ENCODE results near the gene DGCR2. TPM values are rescaled to one million over a fixed set of nuclear protein-coding genes. Genes with fewer than 3 reads are reported as not detected.
"Not testable (repeated sequence)": the region's sequence is repeated elsewhere in the genome, so short reads cannot be mapped to it uniquely, and the experiment has no call there.

Gene DGCR2
- total RNA-seq, 3 donors from 2014 or later = 36.8 to 58.4 (median 42.9) TPM

DNA sequence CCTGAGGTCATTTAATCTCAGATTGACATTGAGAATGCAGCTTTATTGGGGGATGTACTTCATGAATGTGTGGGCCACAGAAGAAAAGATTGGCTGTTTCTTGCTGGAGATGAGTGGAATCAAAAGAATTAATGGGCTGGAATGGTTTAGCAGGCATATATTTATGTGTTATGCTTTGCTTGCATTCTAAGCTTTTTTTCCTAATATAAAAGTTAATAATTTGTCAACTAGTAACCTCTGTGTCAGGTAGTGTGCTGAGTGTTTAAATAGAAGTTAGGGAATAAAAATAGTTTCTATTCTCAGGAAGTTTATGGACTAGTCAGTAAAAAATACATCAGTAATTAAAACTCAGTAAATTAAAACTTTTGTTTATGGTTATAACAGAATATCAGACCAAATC is 118.7 kb downstream of the DGCR2 start:
- intact Hi-C loops (cut with DNase I; ENCODE audit: low total_unique reads) = no loop called here
- no peaks in the 10 kb centered on the region for H3K36me3 ChIP-seq
- H3K27ac ChIP-seq = no peak overlapping the region
- H3K27me3 ChIP-seq = no peaks in the 10 kb centered on the region
- no peaks in the 10 kb centered on the region for H3K9me3 ChIP-seq
- DNase-seq (ENCODE audit: low spot score in 2 of 2) = no peak
- H3K4me1 ChIP-seq = no peaks in the 10 kb centered on the region
- no peak for TF ChIP-seq POLR2AphosphoS5 (IDR thresholded peaks at IDR 0.05)
- H3K4me3 ChIP-seq = no peak overlapping the region

DNA sequence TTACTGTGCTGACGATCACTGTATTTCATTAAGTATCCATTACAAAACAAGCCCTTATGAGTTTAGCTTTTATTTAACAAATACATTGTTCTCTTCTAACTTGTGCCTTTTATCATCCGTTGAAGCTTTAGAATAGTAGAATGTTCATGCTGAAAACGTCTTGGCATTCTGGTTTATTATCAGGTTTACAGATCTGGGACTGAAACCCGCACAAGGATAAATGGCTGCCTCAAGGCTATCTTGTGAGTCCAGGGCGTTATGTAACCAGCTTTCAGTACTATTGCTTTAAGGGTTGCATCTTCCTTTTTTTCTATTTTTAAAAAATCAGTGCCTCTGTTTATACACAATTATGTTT is 119.6 kb downstream of the DGCR2 start:
- H3K9me3 ChIP-seq = no peaks in the 10 kb centered on the region
- H3K4me1 ChIP-seq = no peaks in the 10 kb centered on the region
- H3K27me3 ChIP-seq = no peaks in the 10 kb centered on the region
- H3K4me3 ChIP-seq = no peak overlapping the region
- no peak for DNase-seq (ENCODE audit: low spot score in 2 of 2)
- intact Hi-C loops (cut with DNase I; ENCODE audit: low total_unique reads) = no loop called here
- no peaks in the 10 kb centered on the region for H3K36me3 ChIP-seq
- TF ChIP-seq POLR2A (IDR thresholded peaks at IDR 0.05) (no peak), POLR2AphosphoS5 (IDR thresholded peaks at IDR 0.05) (no peak)
- TF ChIP-seq, protein P1, sequence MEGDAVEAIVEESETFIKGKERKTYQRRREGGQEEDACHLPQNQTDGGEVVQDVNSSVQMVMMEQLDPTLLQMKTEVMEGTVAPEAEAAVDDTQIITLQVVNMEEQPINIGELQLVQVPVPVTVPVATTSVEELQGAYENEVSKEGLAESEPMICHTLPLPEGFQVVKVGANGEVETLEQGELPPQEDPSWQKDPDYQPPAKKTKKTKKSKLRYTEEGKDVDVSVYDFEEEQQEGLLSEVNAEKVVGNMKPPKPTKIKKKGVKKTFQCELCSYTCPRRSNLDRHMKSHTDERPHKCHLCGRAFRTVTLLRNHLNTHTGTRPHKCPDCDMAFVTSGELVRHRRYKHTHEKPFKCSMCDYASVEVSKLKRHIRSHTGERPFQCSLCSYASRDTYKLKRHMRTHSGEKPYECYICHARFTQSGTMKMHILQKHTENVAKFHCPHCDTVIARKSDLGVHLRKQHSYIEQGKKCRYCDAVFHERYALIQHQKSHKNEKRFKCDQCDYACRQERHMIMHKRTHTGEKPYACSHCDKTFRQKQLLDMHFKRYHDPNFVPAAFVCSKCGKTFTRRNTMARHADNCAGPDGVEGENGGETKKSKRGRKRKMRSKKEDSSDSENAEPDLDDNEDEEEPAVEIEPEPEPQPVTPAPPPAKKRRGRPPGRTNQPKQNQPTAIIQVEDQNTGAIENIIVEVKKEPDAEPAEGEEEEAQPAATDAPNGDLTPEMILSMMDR (IDR thresholded peaks at IDR 0.05) = no peak
- no peak overlapping the region for H3K27ac ChIP-seq

DNA sequence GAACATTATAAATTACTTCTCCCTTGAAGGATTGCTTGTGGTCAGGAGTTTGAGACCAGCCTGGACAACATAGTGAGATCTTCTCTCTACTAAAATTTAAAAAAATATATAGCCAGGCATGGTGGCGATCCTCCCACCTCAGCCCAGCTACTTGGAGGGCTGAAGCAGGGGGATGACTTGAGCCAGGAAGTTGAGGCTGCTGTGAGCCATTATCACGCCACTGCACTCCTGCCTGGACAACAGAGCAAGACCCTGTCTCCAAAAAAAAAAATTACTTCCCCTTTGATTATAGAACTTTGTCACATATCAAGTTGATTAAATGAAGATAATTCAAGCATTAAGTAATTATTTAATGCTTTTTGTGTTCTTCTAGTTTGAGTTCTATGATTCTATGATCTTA is 121.0 kb downstream of the DGCR2 start:
- no peak overlapping the region for H3K27ac ChIP-seq
- no peaks in the 10 kb centered on the region for H3K36me3 ChIP-seq
- DNase-seq (ENCODE audit: low spot score in 2 of 2) = no peak
- intact Hi-C loops (cut with DNase I; ENCODE audit: low total_unique reads) = no loop called here
- TF ChIP-seq POLR2AphosphoS5 (IDR thresholded peaks at IDR 0.05) (no peak), POLR2A (IDR thresholded peaks at IDR 0.05) (no peak)
- TF ChIP-seq, protein P1 (IDR thresholded peaks at IDR 0.05) = no peak
- no peaks in the 10 kb centered on the region for H3K4me1 ChIP-seq
- H3K27me3 ChIP-seq = no peaks in the 10 kb centered on the region
- H3K4me3 ChIP-seq = no peak overlapping the region
- no peaks in the 10 kb centered on the region for H3K9me3 ChIP-seq

DNA sequence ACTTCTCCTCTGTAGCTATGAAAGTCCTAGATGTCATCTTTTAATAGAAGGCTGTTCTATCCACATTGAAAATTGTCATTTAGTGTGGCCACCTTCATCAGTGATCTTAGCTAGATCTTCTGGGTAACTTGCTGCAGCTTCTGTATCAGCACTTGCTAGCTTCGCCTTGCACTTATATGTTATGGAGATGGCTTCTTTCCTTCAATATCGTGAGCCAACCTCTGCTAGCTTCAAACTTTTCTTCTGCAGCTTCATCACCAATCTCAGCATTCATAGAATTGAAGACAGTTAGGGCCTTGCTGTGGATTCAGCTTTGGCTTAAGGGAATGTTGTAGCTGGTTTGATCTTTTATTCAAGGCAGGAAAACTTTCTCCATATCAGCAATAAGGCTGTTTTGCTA is 122.1 kb downstream of the DGCR2 start:
- intact Hi-C loops (cut with DNase I; ENCODE audit: low total_unique reads); H3K4me3 ChIP-seq; H3K4me1 ChIP-seq; H3K27ac ChIP-seq; DNase-seq (ENCODE audit: low spot score in 2 of 2); H3K27me3 ChIP-seq; H3K36me3 ChIP-seq; H3K9me3 ChIP-seq: not testable (repeated sequence)

DNA sequence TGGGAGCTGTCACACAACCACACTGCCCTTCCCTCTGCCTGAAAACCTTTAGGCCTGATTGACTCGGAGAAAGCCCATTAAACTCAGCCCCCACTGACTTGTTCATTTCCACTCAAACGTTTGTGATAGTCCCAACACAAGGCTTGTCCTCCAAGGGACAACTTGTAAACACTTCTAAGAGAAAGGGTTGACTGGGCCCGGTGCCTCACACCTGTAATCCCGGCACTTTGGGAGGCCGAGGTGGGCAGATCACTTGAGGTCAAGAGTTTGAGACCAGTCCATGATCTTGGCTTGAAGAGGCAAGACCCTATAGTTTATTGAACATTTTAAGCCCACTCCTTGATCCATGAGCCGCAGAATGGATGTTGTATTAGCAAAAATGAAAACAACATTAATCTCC is 122.8 kb downstream of the DGCR2 start:
- H3K4me1 ChIP-seq = no peaks in the 10 kb centered on the region
- H3K9me3 ChIP-seq = no peaks in the 10 kb centered on the region
- H3K4me3 ChIP-seq = no peak overlapping the region
- TF ChIP-seq, protein P1 (IDR thresholded peaks at IDR 0.05) = no peak
- TF ChIP-seq POLR2AphosphoS5 (IDR thresholded peaks at IDR 0.05) (no peak), POLR2A (IDR thresholded peaks at IDR 0.05) (no peak)
- no peak for DNase-seq (ENCODE audit: low spot score in 2 of 2)
- H3K27me3 ChIP-seq = peaks cover 0 to 6% of the 10 kb centered on the region in 2 donors
- H3K36me3 ChIP-seq = no peaks in the 10 kb centered on the region
- intact Hi-C loops (cut with DNase I; ENCODE audit: low total_unique reads) = no loop called here
- H3K27ac ChIP-seq = no peak overlapping the region

DNA sequence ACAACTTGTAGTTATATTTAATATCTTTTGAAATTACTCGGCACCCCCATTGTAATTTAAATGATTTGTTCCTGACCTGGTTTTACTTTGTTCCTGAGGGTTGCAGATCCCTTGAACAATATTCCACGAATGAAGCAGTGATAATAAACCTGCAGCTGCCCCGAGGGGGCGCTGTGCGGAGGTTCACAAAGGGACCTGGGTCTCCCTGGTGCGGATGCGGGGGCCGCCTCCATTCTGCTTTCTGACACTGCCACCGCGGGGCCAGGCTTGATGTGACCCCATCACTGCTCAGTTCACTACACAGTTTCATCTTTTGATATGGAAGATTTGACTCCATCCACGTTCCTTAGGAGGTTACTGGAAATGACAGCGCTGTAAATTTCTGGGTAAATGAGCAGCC is 123.2 kb downstream of the DGCR2 start:
- Histone ChIP-seq H3K27me3 (peaks cover 0 to 6% of the 10 kb centered on the region in 2 donors), H3K36me3 (no peaks in the 10 kb centered on the region), H3K27ac (no peak overlapping the region), H3K9me3 (no peaks in the 10 kb centered on the region), H3K4me3 (no peak overlapping the region), H3K4me1 (no peaks in the 10 kb centered on the region)
- intact Hi-C loops (cut with DNase I; ENCODE audit: low total_unique reads) = no loop called here
- no peak for DNase-seq (ENCODE audit: low spot score in 2 of 2)
- TF ChIP-seq POLR2AphosphoS5 (IDR thresholded peaks at IDR 0.05) = no peak
- TF ChIP-seq, protein P1 (IDR thresholded peaks at IDR 0.05) = no peak
- TF ChIP-seq POLR2A (IDR thresholded peaks at IDR 0.05) = no peak
